NB4 (cell line): Measurements from ENCODE around the gene SMIM13.

Source experiments
- CTCF ChIP-seq: IDR thresholded peaks from one replicate; pipeline ENCODE4 v1.5.1; 2012; ENCODE audit warnings: low read depth, low read length
- MAX ChIP-seq: IDR thresholded peaks from 2 replicates; pipeline ENCODE4 v1.6.1; 2011; ENCODE audit warnings: low read depth, low read length

DNA sequence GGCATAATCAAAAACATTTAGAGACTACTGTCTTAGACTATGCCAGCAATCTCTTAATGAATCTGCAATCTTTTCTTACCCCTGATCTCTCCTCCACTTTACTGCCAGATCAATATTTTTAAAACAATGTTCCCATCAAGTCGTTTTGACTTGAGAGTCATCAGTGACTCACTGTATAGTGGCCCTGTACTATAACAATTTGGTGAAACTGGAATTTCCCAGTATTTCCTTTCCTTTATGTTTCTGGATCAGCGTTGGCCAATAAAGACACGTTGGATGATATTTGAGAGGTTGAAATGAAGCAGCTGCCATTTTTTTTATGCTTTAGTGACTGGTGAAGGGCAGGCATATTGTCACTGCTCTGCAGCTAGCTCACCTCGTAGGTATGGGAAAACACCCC lies 10.1 kb upstream of the SMIM13 start:
- no peak for TF ChIP-seq CTCF
- no peak for TF ChIP-seq MAX
